Activated T-cell treated with anti-CD3 and anti-CD28 coated beads, Interleukin-2, amount 50 U/mL, for 24 hours (primary cell): ENCODE measurements around the gene LARGE2.
A peak's percentile ranks its signal among the peaks of the same experiment; 100 is the strongest.

ENCODE experiments used
- DNase-seq: peaks from one replicate; pipeline ENCODE4 v3.0.0-alpha.2; 2020
- H3K27ac Mint-ChIP-seq: 2 replicates; pipeline ENCODE4 v1.8.0; 2020; ENCODE audit warnings: mild to moderate bottlenecking, mixed read lengths
- H3K27me3 Mint-ChIP-seq: 2 replicates; pipeline ENCODE4 v1.8.0; 2020; ENCODE audit warnings: mixed read lengths
- H3K36me3 Mint-ChIP-seq: 2 replicates; pipeline ENCODE4 v1.8.0; 2020; ENCODE audit warnings: low read depth, mixed read lengths
- H3K4me1 Mint-ChIP-seq: 2 replicates; pipeline ENCODE4 v1.8.0; 2020; ENCODE audit warnings: low read depth, mixed read lengths
- H3K4me3 Mint-ChIP-seq: 2 replicates; pipeline ENCODE4 v1.8.0; 2020; ENCODE audit warnings: mild to moderate bottlenecking, moderate library complexity, mixed read lengths
- H3K9me3 Mint-ChIP-seq: 2 replicates; pipeline ENCODE4 v1.8.0; 2020; ENCODE audit warnings: mixed read lengths

Gene LARGE2

GRCh38 chr11:45917623-45918330, 4.7 kb upstream of the LARGE2 start, which contains the start of gene PEX16:
PEX16 (minus strand) TSS chr11:45917877; CDS start chr11:45917811, 66 bp downstream.
- H3K9me3 Mint-ChIP-seq, result no peaks in the 10 kb centered on the region
- peak within 1 kb of the TSS; percentile 99 for H3K27ac Mint-ChIP-seq
- peaks cover 36% of the 10 kb centered on the region for H3K4me1 Mint-ChIP-seq
- peak within 1 kb of the TSS; percentile 90 for H3K4me3 Mint-ChIP-seq
- peaks cover 46% of the 10 kb centered on the region for H3K36me3 Mint-ChIP-seq
- peak; percentile 92 for DNase-seq
- peaks cover 5% of the 10 kb centered on the region for H3K27me3 Mint-ChIP-seq

- Mint-ChIP-seq H3K4me3 (peak overlapping the region; percentile 90), H3K4me1 (peaks cover 39% of the 10 kb centered on the region), H3K27ac (peak overlapping the region; percentile 99)
Measured at GRCh38 chr11:45918331-45918941, 4.0 kb upstream of the LARGE2 start.

GRCh38 chr11:45918962-45919675, 3.3 kb upstream of the LARGE2 start:
- no peak for DNase-seq
- peak overlapping the region; percentile 99 for H3K27ac Mint-ChIP-seq

More at GRCh38 chr11:45918331-45918941, 4.0 kb upstream of the LARGE2 start:
- no peaks in the 10 kb centered on the region for H3K9me3 Mint-ChIP-seq
- H3K27me3 Mint-ChIP-seq, result peaks cover 8% of the 10 kb centered on the region
- peak; percentile 77 for DNase-seq
- peaks cover 41% of the 10 kb centered on the region for H3K36me3 Mint-ChIP-seq

GRCh38 chr11:45919806-45920530, 2.5 kb upstream of the LARGE2 start:
- H3K27ac Mint-ChIP-seq, result no peak overlapping the region
- no peaks in the 10 kb centered on the region for H3K9me3 Mint-ChIP-seq
- peak; percentile 25 for DNase-seq
- peaks cover 43% of the 10 kb centered on the region for H3K4me1 Mint-ChIP-seq
- H3K27me3 Mint-ChIP-seq, result peaks cover 16% of the 10 kb centered on the region
- H3K4me3 Mint-ChIP-seq, result no peak overlapping the region
- peaks cover 25% of the 10 kb centered on the region for H3K36me3 Mint-ChIP-seq

More at GRCh38 chr11:45918962-45919675, 3.3 kb upstream of the LARGE2 start:
- Mint-ChIP-seq H3K4me1 (peaks cover 42% of the 10 kb centered on the region), H3K4me3 (peak overlapping the region; percentile 90), H3K27me3 (peaks cover 12% of the 10 kb centered on the region), H3K36me3 (peaks cover 34% of the 10 kb centered on the region), H3K9me3 (no peaks in the 10 kb centered on the region)

GRCh38 chr11:45920531-45921477, 1.7 kb upstream of the LARGE2 start:
- Mint-ChIP-seq H3K9me3 (no peaks in the 10 kb centered on the region), H3K36me3 (peaks cover 17% of the 10 kb centered on the region), H3K27ac (no peak overlapping the region), H3K4me1 (peaks cover 37% of the 10 kb centered on the region), H3K4me3 (no peak overlapping the region), H3K27me3 (peaks cover 16% of the 10 kb centered on the region)
- peak; percentile 27 for DNase-seq

- DNase-seq, result peak; percentile 46
- Mint-ChIP-seq H3K4me1 (peaks cover 28% of the 10 kb centered on the region), H3K27ac (peak overlapping the region; percentile 44), H3K9me3 (no peaks in the 10 kb centered on the region), H3K27me3 (peaks cover 16% of the 10 kb centered on the region), H3K36me3 (peaks cover 10% of the 10 kb centered on the region), H3K4me3 (peak overlapping the region; percentile 24)
Measured at GRCh38 chr11:45921561-45922424, 663 bp upstream of the LARGE2 start.

GRCh38 chr11:45924036-45924915, 1.8 kb downstream of the LARGE2 start:
- H3K27ac Mint-ChIP-seq, result peak overlapping the region; percentile 61
- H3K27me3 Mint-ChIP-seq, result peaks cover 16% of the 10 kb centered on the region
- H3K36me3 Mint-ChIP-seq, result no peaks in the 10 kb centered on the region
- peaks cover 26% of the 10 kb centered on the region for H3K4me1 Mint-ChIP-seq
- peak; percentile 28 for DNase-seq
- H3K4me3 Mint-ChIP-seq, result no peak overlapping the region
- H3K9me3 Mint-ChIP-seq, result no peaks in the 10 kb centered on the region

GRCh38 chr11:45924927-45925326, 2.5 kb downstream of the LARGE2 start:
- Mint-ChIP-seq H3K27me3 (peaks cover 16% of the 10 kb centered on the region), H3K4me1 (peaks cover 28% of the 10 kb centered on the region), H3K9me3 (no peaks in the 10 kb centered on the region), H3K36me3 (no peaks in the 10 kb centered on the region), H3K27ac (no peak overlapping the region), H3K4me3 (no peak overlapping the region)
- no peak for DNase-seq

GRCh38 chr11:45925550-45925949, 3.1 kb downstream of the LARGE2 start:
- Mint-ChIP-seq H3K4me3 (no peak overlapping the region), H3K27me3 (peaks cover 16% of the 10 kb centered on the region), H3K4me1 (peaks cover 34% of the 10 kb centered on the region), H3K9me3 (no peaks in the 10 kb centered on the region), H3K36me3 (no peaks in the 10 kb centered on the region), H3K27ac (no peak overlapping the region)
- DNase-seq, result no peak

GRCh38 chr11:45926001-45926401, 3.5 kb downstream of the LARGE2 start:
- H3K27ac Mint-ChIP-seq, result no peak overlapping the region
- no peaks in the 10 kb centered on the region for H3K9me3 Mint-ChIP-seq
- no peaks in the 10 kb centered on the region for H3K36me3 Mint-ChIP-seq
- H3K27me3 Mint-ChIP-seq, result peaks cover 16% of the 10 kb centered on the region
- no peak overlapping the region for H3K4me3 Mint-ChIP-seq
- no peak for DNase-seq
- peaks cover 38% of the 10 kb centered on the region for H3K4me1 Mint-ChIP-seq

GRCh38 chr11:45926536-45927331, 4.3 kb downstream of the LARGE2 start:
- H3K4me1 Mint-ChIP-seq, result peaks cover 41% of the 10 kb centered on the region
- no peak for DNase-seq
- peak overlapping the region; percentile 29 for H3K27ac Mint-ChIP-seq
- no peaks in the 10 kb centered on the region for H3K9me3 Mint-ChIP-seq
- H3K27me3 Mint-ChIP-seq, result peaks cover 11% of the 10 kb centered on the region
- H3K4me3 Mint-ChIP-seq, result no peak overlapping the region
- peaks cover 3% of the 10 kb centered on the region for H3K36me3 Mint-ChIP-seq
